ENCODE measurements around the gene FAM210A. TPM values are rescaled to one million over a fixed set of nuclear protein-coding genes. Genes with fewer than 3 reads are reported as not detected.

The FAM210A gene
- total RNA-seq, 1 experiment from 2014 or later, result 52.7 TPM

GRCh38 chr18:13715330-13715729 is 11.0 kb downstream of the FAM210A start:
- intact Hi-C loops (cut with micrococcal nuclease), result no loop called here
- Histone ChIP-seq H3K27me3 (ENCODE audit: low read length) (no peaks in the 10 kb centered on the region), H3K27ac (ENCODE audit: low read length) (no peak overlapping the region), H3K36me3 (ENCODE audit: low read depth, low read length) (peaks cover 27% of the 10 kb centered on the region), H3K9ac (ENCODE audit: low read length) (no peak overlapping the region), H3K9me3 (ENCODE audit: low read length) (no peaks in the 10 kb centered on the region), H3K79me2 (ENCODE audit: low read length) (peaks cover 95% of the 10 kb centered on the region), H3K4me2 (ENCODE audit: low read length) (no peak overlapping the region), H3K4me1 (ENCODE audit: insufficient read depth, low read length) (peaks cover 21% of the 10 kb centered on the region), H4K20me1 (ENCODE audit: low read length) (peaks cover 17% of the 10 kb centered on the region; the same call in 1 of the 2 replicates), H2AFZ (ENCODE audit: low read length) (no peak overlapping the region), H3K4me3 (ENCODE audit: low read length) (no peak overlapping the region), H3F3A (ENCODE audit: low read length, unreplicated experiment) (no peaks in the 10 kb centered on the region), H3K9me2 (replicated peaks; ENCODE audit: low read length) (no peaks in the 10 kb centered on the region)
- no peak for TF ChIP-seq EZH2 (IDR thresholded peaks at IDR 0.05; ENCODE audit: low read length, unreplicated experiment)
- TF ChIP-seq EZH2phosphoT487 (IDR thresholded peaks at IDR 0.05; ENCODE audit: borderline replicate concordance, low read length), result no peak
- no peak for TF ChIP-seq CTCF (conservative IDR thresholded peaks at IDR 0.05; ENCODE audit: low read depth, low read length)
- no peak for DNase-seq
- ATAC-seq, result no peak
- no TSS peak for BruUV-seq (replicated peaks)
- ChIA-PET POLR2A (ENCODE audit: unreplicated experiment) (no interaction called here), CTCF (no interaction called here)

GRCh38 chr18:13713455-13714055 is 12.8 kb downstream of the FAM210A start:
- POLR2A ChIA-PET (ENCODE audit: unreplicated experiment), result no interaction called here
- intact Hi-C loops (cut with micrococcal nuclease), result no loop called here
- no peak for DNase-seq

More at GRCh38 chr18:13713455-13714055, 12.8 kb downstream of the FAM210A start:
- H4K20me1 ChIP-seq (ENCODE audit: low read length), result peaks cover 1% of the 10 kb centered on the region; the same call in 1 of the 2 replicates
- CTCF ChIA-PET, result no interaction called here
- peaks cover 94% of the 10 kb centered on the region for H3K79me2 ChIP-seq (ENCODE audit: low read length)
- BruUV-seq (replicated peaks), result no TSS peak
- no peak overlapping the region for H3K9ac ChIP-seq (ENCODE audit: low read length)
- no peaks in the 10 kb centered on the region for H3K9me2 ChIP-seq (replicated peaks; ENCODE audit: low read length)
- no peak overlapping the region for H3K4me2 ChIP-seq (ENCODE audit: low read length)
- ATAC-seq, result no peak
- peaks cover 23% of the 10 kb centered on the region for H3K4me1 ChIP-seq (ENCODE audit: insufficient read depth, low read length)
- H3K9me3 ChIP-seq (ENCODE audit: low read length), result peaks cover 4% of the 10 kb centered on the region; the same call in 1 of the 2 replicates
- H2AFZ ChIP-seq (ENCODE audit: low read length), result no peak overlapping the region
- peaks cover 27% of the 10 kb centered on the region for H3K36me3 ChIP-seq (ENCODE audit: low read depth, low read length)
- H3K27me3 ChIP-seq (ENCODE audit: low read length), result no peaks in the 10 kb centered on the region
- H3F3A ChIP-seq (ENCODE audit: low read length, unreplicated experiment), result no peaks in the 10 kb centered on the region
- no peak overlapping the region for H3K27ac ChIP-seq (ENCODE audit: low read length)
- H3K4me3 ChIP-seq (ENCODE audit: low read length), result no peak overlapping the region
- TF ChIP-seq CTCF (conservative IDR thresholded peaks at IDR 0.05; ENCODE audit: low read depth, low read length) (no peak), EZH2phosphoT487 (IDR thresholded peaks at IDR 0.05; ENCODE audit: borderline replicate concordance, low read length) (no peak), EZH2 (IDR thresholded peaks at IDR 0.05; ENCODE audit: low read length, unreplicated experiment) (no peak)
